GM19372 (cell line): ENCODE results near the gene RBMS3.

Source experiments
- ATAC-seq: cut with Tn5 transposase; IDR thresholded peaks from one replicate; pipeline ENCODE4 v1.9.1; 2021; ENCODE audit warnings: mild to moderate bottlenecking, low read depth, moderate library complexity; ENCODE audit not compliant: unreplicated experiment

RBMS3 gene

GRCh38 chr3:29952431-29952830 is 671.6 kb downstream of the RBMS3 start:
- no peak for ATAC-seq

GRCh38 chr3:29955413-29955812 is 674.5 kb downstream of the RBMS3 start:
- no peak for ATAC-seq

GRCh38 chr3:29958816-29959215 is 677.9 kb downstream of the RBMS3 start:
- ATAC-seq: no peak

- no peak for ATAC-seq
Observed at GRCh38 chr3:29971895-29972294, 691.0 kb downstream of the RBMS3 start.

- no peak for ATAC-seq
Observed at GRCh38 chr3:29972320-29972993, 691.6 kb downstream of the RBMS3 start.

GRCh38 chr3:29973763-29974162 is 692.9 kb downstream of the RBMS3 start:
- ATAC-seq: no peak

GRCh38 chr3:29976871-29977270 is 696.0 kb downstream of the RBMS3 start:
- no peak for ATAC-seq

GRCh38 chr3:29977360-29977759 is 696.5 kb downstream of the RBMS3 start:
- ATAC-seq: no peak

GRCh38 chr3:29978036-29978435 is 697.2 kb downstream of the RBMS3 start:
- no peak for ATAC-seq

- no peak for ATAC-seq
Observed at GRCh38 chr3:29991198-29991597, 710.3 kb downstream of the RBMS3 start.

- no peak for ATAC-seq
Observed at GRCh38 chr3:30002797-30003196, 721.9 kb downstream of the RBMS3 start.

GRCh38 chr3:30003741-30004140 is 722.9 kb downstream of the RBMS3 start:
- no peak for ATAC-seq

- no peak for ATAC-seq
Observed at GRCh38 chr3:30004481-30004880, 723.6 kb downstream of the RBMS3 start.

GRCh38 chr3:30006111-30006510 is 725.2 kb downstream of the RBMS3 start:
- no peak for ATAC-seq

- ATAC-seq: no peak
Observed at GRCh38 chr3:30007668-30008067, 726.8 kb downstream of the RBMS3 start.

GRCh38 chr3:30011237-30011803 is 730.4 kb downstream of the RBMS3 start:
- no peak for ATAC-seq

- no peak for ATAC-seq
Observed at GRCh38 chr3:30012941-30013543, 732.2 kb downstream of the RBMS3 start.

- no peak for ATAC-seq
Observed at GRCh38 chr3:30017901-30018300, 737.0 kb downstream of the RBMS3 start.

GRCh38 chr3:30020380-30020779 is 739.5 kb downstream of the RBMS3 start:
- ATAC-seq: no peak

GRCh38 chr3:30024466-30024865 is 743.6 kb downstream of the RBMS3 start:
- ATAC-seq: no peak

GRCh38 chr3:30026851-30027250 is 746.0 kb downstream of the RBMS3 start:
- no peak for ATAC-seq
